Loucy (cell line): ENCODE data around the gene GAN.
A peak's percentile ranks its signal among the peaks of the same experiment; 100 is the strongest.

Experiments
- H2AFZ ChIP-seq: fragments of 200-600 bp; sonication (generic); 2 replicates; pipeline ENCODE4 v1.6.0; 2016; ENCODE audit warnings: antibody characterized with exemption, mild to moderate bottlenecking, low read length, moderate library complexity
- H3F3A ChIP-seq: fragments of 200-600 bp; 2 replicates; pipeline ENCODE4 v1.6.0; 2016; ENCODE audit warnings: antibody characterized with exemption, low read depth, mild to moderate bottlenecking
- H3K27me3 ChIP-seq: fragments of 200-600 bp; sonication (generic); 2 replicates; pipeline ENCODE4 v1.6.1; 2014; ENCODE audit warnings: low read length, mild to moderate bottlenecking; ENCODE audit not compliant: insufficient read depth, poor library complexity, severe bottlenecking
- H3K36me3 ChIP-seq: fragments of 200-600 bp; sonication (generic); 2 replicates; pipeline ENCODE4 v1.6.1; 2016; ENCODE audit warnings: low read length; ENCODE audit not compliant: insufficient read depth
- H3K4me1 ChIP-seq: fragments of 200-600 bp; sonication (generic); 2 replicates; pipeline ENCODE4 v1.5.1; 2014; ENCODE audit warnings: low read length, mild to moderate bottlenecking; ENCODE audit not compliant: insufficient read depth, poor library complexity, severe bottlenecking
- H3K4me2 ChIP-seq: fragments of 200-600 bp; sonication (generic); 2 replicates; pipeline ENCODE4 v1.6.0; 2014; ENCODE audit warnings: antibody characterized with exemption, low read length, low read depth, mild to moderate bottlenecking; ENCODE audit not compliant: poor library complexity, severe bottlenecking
- H3K4me3 ChIP-seq: fragments of 200-600 bp; sonication (generic); 2 replicates; pipeline ENCODE4 v1.5.1; 2014; ENCODE audit warnings: low read length, mild to moderate bottlenecking, mixed read lengths; ENCODE audit not compliant: poor library complexity, severe bottlenecking
- H3K79me2 ChIP-seq: fragments of 200-600 bp; sonication (generic); 2 replicates; pipeline ENCODE4 v1.6.1; 2014; ENCODE audit warnings: low read length; ENCODE audit not compliant: insufficient read depth
- H3K9ac ChIP-seq: fragments of 200-600 bp; sonication (generic); 2 replicates; pipeline ENCODE4 v1.6.0; 2014; ENCODE audit warnings: mild to moderate bottlenecking, low read depth, low read length, moderate library complexity; ENCODE audit not compliant: poor library complexity, severe bottlenecking
- H3K9me2 ChIP-seq: fragments of 200-600 bp; sonication (generic); replicated peaks from 2 replicates; pipeline ENCODE4 v1.6.1; 2016; ENCODE audit warnings: low read depth, low read length, mixed read lengths
- H3K9me3 ChIP-seq: fragments of 200-600 bp; sonication (generic); 2 replicates; pipeline ENCODE4 v1.6.1; 2014; ENCODE audit warnings: mild to moderate bottlenecking, antibody characterized with exemption, low read length, low read depth; ENCODE audit not compliant: insufficient read depth
- H4K20me1 ChIP-seq: fragments of 200-600 bp; sonication (generic); 2 replicates; pipeline ENCODE4 v1.6.0; 2014; ENCODE audit warnings: antibody characterized with exemption, low read length, mild to moderate bottlenecking; ENCODE audit not compliant: insufficient read depth, poor library complexity, severe bottlenecking
- EZH2phosphoT487 ChIP-seq: fragments of 200-600 bp; IDR thresholded peaks from 2 replicates; pipeline ENCODE4 v1.6.1; 2018; ENCODE audit warnings: antibody characterized with exemption, mild to moderate bottlenecking, moderate library complexity, borderline replicate concordance
- TF ChIP-seq, protein P1 (sequence below): fragments of 200-600 bp; sonication (generic); conservative IDR thresholded peaks from 2 replicates; pipeline ENCODE4 v1.5.1; 2014; ENCODE audit warnings: mild to moderate bottlenecking, antibody characterized with exemption, low read length

GAN gene

DNA sequence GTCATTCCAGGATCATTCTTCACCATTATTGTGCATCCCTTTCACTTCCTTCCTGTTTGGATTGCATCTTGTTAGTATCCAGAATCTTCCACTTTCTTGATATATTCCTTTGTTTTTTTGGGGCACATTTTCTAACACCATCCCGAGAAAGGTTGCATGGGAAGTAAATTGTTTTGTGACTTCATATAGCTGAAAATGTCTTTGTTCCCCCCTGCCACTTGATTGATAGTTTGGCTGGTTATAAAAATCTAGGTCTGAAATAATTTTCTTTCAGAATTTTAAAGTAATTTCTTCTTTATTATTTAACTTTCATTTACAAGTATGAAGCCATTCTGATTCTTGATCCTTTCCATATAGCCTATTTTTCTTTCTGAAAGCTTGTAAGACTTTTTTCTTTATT is 32.7 kb downstream of the GAN start:
- Histone ChIP-seq H3K4me3 (no peak overlapping the region), H3K36me3 (peaks cover 4% of the 10 kb centered on the region; the same call in 1 of the 2 replicates)

DNA sequence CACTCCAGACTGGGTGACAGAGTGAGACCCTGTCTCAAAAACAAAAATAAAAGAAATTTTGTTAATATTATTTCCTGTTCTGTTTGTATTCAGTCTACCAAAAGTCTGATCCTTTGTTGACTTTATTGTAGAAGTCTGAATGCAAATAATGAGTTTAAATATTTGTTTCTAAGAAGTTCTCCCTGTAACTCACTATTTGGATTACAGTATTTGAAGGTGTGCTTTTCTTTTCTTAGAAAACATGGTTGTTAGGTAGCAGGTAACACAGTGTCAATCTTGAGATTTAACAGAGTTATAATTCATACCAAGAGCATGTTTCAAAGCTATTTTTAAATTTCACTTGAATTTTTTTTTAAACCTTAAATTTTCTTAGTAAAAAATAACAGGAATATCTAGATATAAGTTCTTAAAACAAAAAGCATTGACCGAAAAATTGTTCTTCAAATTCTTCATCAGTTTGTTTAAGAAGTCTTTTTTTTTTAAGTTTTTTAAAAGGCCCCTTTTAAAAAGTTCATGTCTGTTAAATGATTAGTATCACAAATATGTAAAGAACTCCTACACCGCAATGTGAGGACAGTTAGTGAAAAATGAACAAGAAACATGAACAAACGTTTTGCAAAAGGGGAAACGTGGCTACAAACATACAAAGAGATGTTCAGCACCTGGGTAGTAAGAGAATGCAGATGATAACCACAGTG is 35.0 kb downstream of the GAN start:
- Histone ChIP-seq H3F3A (no peaks in the 10 kb centered on the region), H3K4me2 (no peak overlapping the region), H3K9ac (no peak overlapping the region), H3K9me2 (no peaks in the 10 kb centered on the region), H3K36me3 (peaks cover 8% of the 10 kb centered on the region; the same call in 1 of the 2 replicates), H3K4me1 (no peaks in the 10 kb centered on the region), H3K9me3 (peaks cover 11% of the 10 kb centered on the region; the same call in 1 of the 2 replicates), H4K20me1 (no peaks in the 10 kb centered on the region), H3K27me3 (no peaks in the 10 kb centered on the region), H3K79me2 (no peaks in the 10 kb centered on the region), H3K4me3 (no peak overlapping the region), H2AFZ (no peak overlapping the region)
- TF ChIP-seq, protein P1, sequence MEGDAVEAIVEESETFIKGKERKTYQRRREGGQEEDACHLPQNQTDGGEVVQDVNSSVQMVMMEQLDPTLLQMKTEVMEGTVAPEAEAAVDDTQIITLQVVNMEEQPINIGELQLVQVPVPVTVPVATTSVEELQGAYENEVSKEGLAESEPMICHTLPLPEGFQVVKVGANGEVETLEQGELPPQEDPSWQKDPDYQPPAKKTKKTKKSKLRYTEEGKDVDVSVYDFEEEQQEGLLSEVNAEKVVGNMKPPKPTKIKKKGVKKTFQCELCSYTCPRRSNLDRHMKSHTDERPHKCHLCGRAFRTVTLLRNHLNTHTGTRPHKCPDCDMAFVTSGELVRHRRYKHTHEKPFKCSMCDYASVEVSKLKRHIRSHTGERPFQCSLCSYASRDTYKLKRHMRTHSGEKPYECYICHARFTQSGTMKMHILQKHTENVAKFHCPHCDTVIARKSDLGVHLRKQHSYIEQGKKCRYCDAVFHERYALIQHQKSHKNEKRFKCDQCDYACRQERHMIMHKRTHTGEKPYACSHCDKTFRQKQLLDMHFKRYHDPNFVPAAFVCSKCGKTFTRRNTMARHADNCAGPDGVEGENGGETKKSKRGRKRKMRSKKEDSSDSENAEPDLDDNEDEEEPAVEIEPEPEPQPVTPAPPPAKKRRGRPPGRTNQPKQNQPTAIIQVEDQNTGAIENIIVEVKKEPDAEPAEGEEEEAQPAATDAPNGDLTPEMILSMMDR, result no peak
- no peak for TF ChIP-seq EZH2phosphoT487

More for the DNA sequence above, 32.7 kb downstream of the GAN start:
- Histone ChIP-seq H3K27me3 (no peaks in the 10 kb centered on the region), H2AFZ (no peak overlapping the region), H3K4me2 (no peak overlapping the region), H3K4me1 (no peaks in the 10 kb centered on the region), H3K9ac (no peak overlapping the region), H3K9me3 (peaks cover 11% of the 10 kb centered on the region; the same call in 1 of the 2 replicates), H3K79me2 (no peaks in the 10 kb centered on the region), H3F3A (no peaks in the 10 kb centered on the region), H3K9me2 (no peaks in the 10 kb centered on the region), H4K20me1 (no peaks in the 10 kb centered on the region)
- no peak for TF ChIP-seq EZH2phosphoT487
- TF ChIP-seq, protein P1, result no peak

DNA sequence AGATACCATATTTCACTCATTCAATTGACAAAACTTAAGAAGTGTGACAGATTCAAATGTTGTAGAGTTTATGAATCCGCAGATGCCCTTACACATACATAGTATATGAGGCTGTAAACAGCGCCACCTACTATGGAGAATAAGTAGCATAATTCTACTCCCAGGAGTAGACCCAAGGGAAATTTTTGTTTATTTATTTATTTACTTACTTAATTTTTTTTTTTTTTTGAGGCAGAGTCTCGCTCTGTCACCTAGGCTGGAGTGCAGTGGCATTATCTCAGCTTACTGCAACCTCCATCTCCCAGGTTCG is 35.5 kb downstream of the GAN start:
- no peaks in the 10 kb centered on the region for H4K20me1 ChIP-seq
- H3K27me3 ChIP-seq, result no peaks in the 10 kb centered on the region
- H3K4me1 ChIP-seq, result no peaks in the 10 kb centered on the region
- H3K4me3 ChIP-seq, result no peak overlapping the region
- no peak overlapping the region for H3K9ac ChIP-seq
- H3K9me2 ChIP-seq, result no peaks in the 10 kb centered on the region
- no peak overlapping the region for H3K4me2 ChIP-seq
- H2AFZ ChIP-seq, result no peak overlapping the region
- H3K36me3 ChIP-seq, result peaks cover 10% of the 10 kb centered on the region; the same call in 1 of the 2 replicates
- no peaks in the 10 kb centered on the region for H3F3A ChIP-seq
- peaks cover 11% of the 10 kb centered on the region; the same call in 1 of the 2 replicates for H3K9me3 ChIP-seq
- TF ChIP-seq, protein P1, result peak; percentile 46
- TF ChIP-seq EZH2phosphoT487, result no peak
- H3K79me2 ChIP-seq, result no peaks in the 10 kb centered on the region
